HepG2 (cell line): ENCODE measurements around the gene NECTIN2. TPM values are rescaled to one million over a fixed set of nuclear protein-coding genes. Genes with fewer than 3 reads are reported as not detected.

Source experiments
- EZH2 ChIP-seq: conservative IDR thresholded peaks from 2 replicates; pipeline ENCODE4 v1.6.1; 2012; ENCODE audit warnings: mild to moderate bottlenecking, low read depth, low read length, moderate library complexity
- TBP ChIP-seq: sonication (generic); formaldehyde crosslinking; IDR thresholded peaks from 2 replicates; pipeline ENCODE4 v1.5.0; 2020; ENCODE audit warnings: missing genetic modification reagents
- ZFP36L2 ChIP-seq: sonication (generic); formaldehyde crosslinking; IDR thresholded peaks from 2 replicates; pipeline ENCODE4 v1.4.0; 2020; ENCODE audit warnings: missing genetic modification reagents
- ZNF253 ChIP-seq: sonication (generic); formaldehyde crosslinking; IDR thresholded peaks from 2 replicates; pipeline ENCODE4 v1.8.0; 2022; ENCODE audit warnings: mild to moderate bottlenecking, missing genetic modification reagents, borderline replicate concordance
- ZNF354B ChIP-seq: sonication (generic); formaldehyde crosslinking; IDR thresholded peaks from 2 replicates; pipeline ENCODE4 v1.8.0; 2022; ENCODE audit warnings: mild to moderate bottlenecking, missing genetic modification reagents
- ZNF879 ChIP-seq: sonication (generic); formaldehyde crosslinking; IDR thresholded peaks from 2 replicates; pipeline ENCODE4 v1.8.1; 2023; ENCODE audit warnings: missing genetic modification reagents
- polyA plus RNA-seq, 8 experiments: library from polyadenylated mRNA; depleted of rRNA in 3 of 8; stranded (reverse) in 7 of 8; unstranded in 1 of 8; fragments of >200 nt; fragmentation: Illumina TruSeq in 4 of 8; extraction: Trizol in 4 of 8; gene quantifications; 2 replicates each; pipeline versions ENCODE4 v1.2.1 to v1.2.3, GENCODE V29; 2011 to 2016; ENCODE audit warnings: low read depth in 4 of 8, missing spikeins in 1 of 8, mixed read lengths in 1 of 8; ENCODE audit not compliant: insufficient read depth in 1 of 8
- total RNA-seq, 5 experiments: library from RNA; depleted of rRNA; stranded (reverse); fragments of >200 nt; fragmentation: Illumina TruSeq; extraction: Trizol; gene quantifications; 2 replicates each; pipeline ENCODE4 v1.2.3, GENCODE V29; 2016; ENCODE audit warnings: low read depth in 1 of 5
- TF ChIP-seq, protein P1 (sequence below): IDR thresholded peaks from 2 replicates; pipeline ENCODE4 v1.6.1; 2016; ENCODE audit warnings: missing compliant biosample characterization, missing genetic modification reagents, borderline replicate concordance
- TF ChIP-seq, protein P2 (sequence below): IDR thresholded peaks from 2 replicates; pipeline ENCODE4 v1.6.1; 2016; ENCODE audit warnings: mild to moderate bottlenecking, missing biosample characterization, missing genetic modification reagents
- TF ChIP-seq, protein P3 (sequence below): sonication (generic); formaldehyde crosslinking; IDR thresholded peaks from 2 replicates; pipeline ENCODE4 v1.5.1; 2020; ENCODE audit warnings: missing genetic modification reagents, mild to moderate bottlenecking, borderline replicate concordance
- TF ChIP-seq, protein P4 (sequence below): sonication (generic); formaldehyde crosslinking; IDR thresholded peaks from 2 replicates; pipeline ENCODE4 v1.8.0; 2022; ENCODE audit warnings: missing genetic modification reagents, mild to moderate bottlenecking, moderate library complexity, borderline replicate concordance
- TF ChIP-seq, protein P5 (sequence below): sonication (generic); formaldehyde crosslinking; IDR thresholded peaks from 2 replicates; pipeline ENCODE4 v1.4.0; 2020; ENCODE audit warnings: mild to moderate bottlenecking, missing genetic modification reagents, borderline replicate concordance
- TF ChIP-seq, protein P6 (sequence below): sonication (generic); formaldehyde crosslinking; IDR thresholded peaks from 2 replicates; pipeline ENCODE4 v1.8.0; 2022; ENCODE audit warnings: mild to moderate bottlenecking, missing genetic modification reagents; ENCODE audit not compliant: insufficient replicate concordance
- TF ChIP-seq, protein P7 (sequence below): fragments of 450-650 bp; IDR thresholded peaks from 2 replicates; pipeline ENCODE4 v1.6.1; 2017

The NECTIN2 gene
- total and polyA plus RNA-seq, 2 of the 13 experiments (the other 11 are each of a cell fraction or from before 2014, with no cell fraction given) = 75.4 to 114 TPM

DNA sequence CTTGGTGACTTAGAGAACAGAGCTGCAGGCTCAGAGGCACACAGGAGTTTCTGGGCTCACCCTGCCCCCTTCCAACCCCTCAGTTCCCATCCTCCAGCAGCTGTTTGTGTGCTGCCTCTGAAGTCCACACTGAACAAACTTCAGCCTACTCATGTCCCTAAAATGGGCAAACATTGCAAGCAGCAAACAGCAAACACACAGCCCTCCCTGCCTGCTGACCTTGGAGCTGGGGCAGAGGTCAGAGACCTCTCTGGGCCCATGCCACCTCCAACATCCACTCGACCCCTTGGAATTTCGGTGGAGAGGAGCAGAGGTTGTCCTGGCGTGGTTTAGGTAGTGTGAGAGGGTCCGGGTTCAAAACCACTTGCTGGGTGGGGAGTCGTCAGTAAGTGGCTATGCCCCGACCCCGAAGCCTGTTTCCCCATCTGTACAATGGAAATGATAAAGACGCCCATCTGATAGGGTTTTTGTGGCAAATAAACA is 78.2 kb downstream of the NECTIN2 start (continued):
- TF ChIP-seq, protein P1, sequence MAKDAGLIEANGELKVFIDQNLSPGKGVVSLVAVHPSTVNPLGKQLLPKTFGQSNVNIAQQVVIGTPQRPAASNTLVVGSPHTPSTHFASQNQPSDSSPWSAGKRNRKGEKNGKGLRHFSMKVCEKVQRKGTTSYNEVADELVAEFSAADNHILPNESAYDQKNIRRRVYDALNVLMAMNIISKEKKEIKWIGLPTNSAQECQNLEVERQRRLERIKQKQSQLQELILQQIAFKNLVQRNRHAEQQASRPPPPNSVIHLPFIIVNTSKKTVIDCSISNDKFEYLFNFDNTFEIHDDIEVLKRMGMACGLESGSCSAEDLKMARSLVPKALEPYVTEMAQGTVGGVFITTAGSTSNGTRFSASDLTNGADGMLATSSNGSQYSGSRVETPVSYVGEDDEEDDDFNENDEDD (CRISPR knock-in tag) = peak; percentile 56; the same call in 1 of the 2 replicates
- TF ChIP-seq ZFP36L2 (CRISPR knock-in tag) = no peak
- TF ChIP-seq, protein P2, sequence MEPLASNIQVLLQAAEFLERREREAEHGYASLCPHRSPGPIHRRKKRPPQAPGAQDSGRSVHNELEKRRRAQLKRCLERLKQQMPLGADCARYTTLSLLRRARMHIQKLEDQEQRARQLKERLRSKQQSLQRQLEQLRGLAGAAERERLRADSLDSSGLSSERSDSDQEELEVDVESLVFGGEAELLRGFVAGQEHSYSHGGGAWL (CRISPR knock-in tag) = no peak; the same call in 1 of the 2 replicates
- TF ChIP-seq, protein P3, sequence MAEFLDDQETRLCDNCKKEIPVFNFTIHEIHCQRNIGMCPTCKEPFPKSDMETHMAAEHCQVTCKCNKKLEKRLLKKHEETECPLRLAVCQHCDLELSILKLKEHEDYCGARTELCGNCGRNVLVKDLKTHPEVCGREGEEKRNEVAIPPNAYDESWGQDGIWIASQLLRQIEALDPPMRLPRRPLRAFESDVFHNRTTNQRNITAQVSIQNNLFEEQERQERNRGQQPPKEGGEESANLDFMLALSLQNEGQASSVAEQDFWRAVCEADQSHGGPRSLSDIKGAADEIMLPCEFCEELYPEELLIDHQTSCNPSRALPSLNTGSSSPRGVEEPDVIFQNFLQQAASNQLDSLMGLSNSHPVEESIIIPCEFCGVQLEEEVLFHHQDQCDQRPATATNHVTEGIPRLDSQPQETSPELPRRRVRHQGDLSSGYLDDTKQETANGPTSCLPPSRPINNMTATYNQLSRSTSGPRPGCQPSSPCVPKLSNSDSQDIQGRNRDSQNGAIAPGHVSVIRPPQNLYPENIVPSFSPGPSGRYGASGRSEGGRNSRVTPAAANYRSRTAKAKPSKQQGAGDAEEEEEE (CRISPR knock-in tag) = no peak
- TF ChIP-seq ZNF253 (CRISPR knock-in tag) = no peak
- no peak for TF ChIP-seq ZNF879 (CRISPR knock-in tag)
- TF ChIP-seq TBP (CRISPR knock-in tag) = no peak
- TF ChIP-seq, protein P4, sequence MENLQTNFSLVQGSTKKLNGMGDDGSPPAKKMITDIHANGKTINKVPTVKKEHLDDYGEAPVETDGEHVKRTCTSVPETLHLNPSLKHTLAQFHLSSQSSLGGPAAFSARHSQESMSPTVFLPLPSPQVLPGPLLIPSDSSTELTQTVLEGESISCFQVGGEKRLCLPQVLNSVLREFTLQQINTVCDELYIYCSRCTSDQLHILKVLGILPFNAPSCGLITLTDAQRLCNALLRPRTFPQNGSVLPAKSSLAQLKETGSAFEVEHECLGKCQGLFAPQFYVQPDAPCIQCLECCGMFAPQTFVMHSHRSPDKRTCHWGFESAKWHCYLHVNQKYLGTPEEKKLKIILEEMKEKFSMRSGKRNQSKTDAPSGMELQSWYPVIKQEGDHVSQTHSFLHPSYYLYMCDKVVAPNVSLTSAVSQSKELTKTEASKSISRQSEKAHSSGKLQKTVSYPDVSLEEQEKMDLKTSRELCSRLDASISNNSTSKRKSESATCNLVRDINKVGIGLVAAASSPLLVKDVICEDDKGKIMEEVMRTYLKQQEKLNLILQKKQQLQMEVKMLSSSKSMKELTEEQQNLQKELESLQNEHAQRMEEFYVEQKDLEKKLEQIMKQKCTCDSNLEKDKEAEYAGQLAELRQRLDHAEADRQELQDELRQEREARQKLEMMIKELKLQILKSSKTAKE = peak; percentile 99
- TF ChIP-seq, protein P5, sequence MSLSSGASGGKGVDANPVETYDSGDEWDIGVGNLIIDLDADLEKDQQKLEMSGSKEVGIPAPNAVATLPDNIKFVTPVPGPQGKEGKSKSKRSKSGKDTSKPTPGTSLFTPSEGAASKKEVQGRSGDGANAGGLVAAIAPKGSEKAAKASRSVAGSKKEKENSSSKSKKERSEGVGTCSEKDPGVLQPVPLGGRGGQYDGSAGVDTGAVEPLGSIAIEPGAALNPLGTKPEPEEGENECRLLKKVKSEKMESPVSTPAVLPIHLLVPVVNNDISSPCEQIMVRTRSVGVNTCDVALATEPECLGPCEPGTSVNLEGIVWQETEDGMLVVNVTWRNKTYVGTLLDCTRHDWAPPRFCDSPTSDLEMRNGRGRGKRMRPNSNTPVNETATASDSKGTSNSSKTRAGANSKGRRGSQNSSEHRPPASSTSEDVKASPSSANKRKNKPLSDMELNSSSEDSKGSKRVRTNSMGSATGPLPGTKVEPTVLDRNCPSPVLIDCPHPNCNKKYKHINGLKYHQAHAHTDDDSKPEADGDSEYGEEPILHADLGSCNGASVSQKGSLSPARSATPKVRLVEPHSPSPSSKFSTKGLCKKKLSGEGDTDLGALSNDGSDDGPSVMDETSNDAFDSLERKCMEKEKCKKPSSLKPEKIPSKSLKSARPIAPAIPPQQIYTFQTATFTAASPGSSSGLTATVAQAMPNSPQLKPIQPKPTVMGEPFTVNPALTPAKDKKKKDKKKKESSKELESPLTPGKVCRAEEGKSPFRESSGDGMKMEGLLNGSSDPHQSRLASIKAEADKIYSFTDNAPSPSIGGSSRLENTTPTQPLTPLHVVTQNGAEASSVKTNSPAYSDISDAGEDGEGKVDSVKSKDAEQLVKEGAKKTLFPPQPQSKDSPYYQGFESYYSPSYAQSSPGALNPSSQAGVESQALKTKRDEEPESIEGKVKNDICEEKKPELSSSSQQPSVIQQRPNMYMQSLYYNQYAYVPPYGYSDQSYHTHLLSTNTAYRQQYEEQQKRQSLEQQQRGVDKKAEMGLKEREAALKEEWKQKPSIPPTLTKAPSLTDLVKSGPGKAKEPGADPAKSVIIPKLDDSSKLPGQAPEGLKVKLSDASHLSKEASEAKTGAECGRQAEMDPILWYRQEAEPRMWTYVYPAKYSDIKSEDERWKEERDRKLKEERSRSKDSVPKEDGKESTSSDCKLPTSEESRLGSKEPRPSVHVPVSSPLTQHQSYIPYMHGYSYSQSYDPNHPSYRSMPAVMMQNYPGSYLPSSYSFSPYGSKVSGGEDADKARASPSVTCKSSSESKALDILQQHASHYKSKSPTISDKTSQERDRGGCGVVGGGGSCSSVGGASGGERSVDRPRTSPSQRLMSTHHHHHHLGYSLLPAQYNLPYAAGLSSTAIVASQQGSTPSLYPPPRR = peak; percentile 97
- no peak for TF ChIP-seq ZNF354B (CRISPR knock-in tag)
- TF ChIP-seq EZH2 = no peak
- TF ChIP-seq, protein P6, sequence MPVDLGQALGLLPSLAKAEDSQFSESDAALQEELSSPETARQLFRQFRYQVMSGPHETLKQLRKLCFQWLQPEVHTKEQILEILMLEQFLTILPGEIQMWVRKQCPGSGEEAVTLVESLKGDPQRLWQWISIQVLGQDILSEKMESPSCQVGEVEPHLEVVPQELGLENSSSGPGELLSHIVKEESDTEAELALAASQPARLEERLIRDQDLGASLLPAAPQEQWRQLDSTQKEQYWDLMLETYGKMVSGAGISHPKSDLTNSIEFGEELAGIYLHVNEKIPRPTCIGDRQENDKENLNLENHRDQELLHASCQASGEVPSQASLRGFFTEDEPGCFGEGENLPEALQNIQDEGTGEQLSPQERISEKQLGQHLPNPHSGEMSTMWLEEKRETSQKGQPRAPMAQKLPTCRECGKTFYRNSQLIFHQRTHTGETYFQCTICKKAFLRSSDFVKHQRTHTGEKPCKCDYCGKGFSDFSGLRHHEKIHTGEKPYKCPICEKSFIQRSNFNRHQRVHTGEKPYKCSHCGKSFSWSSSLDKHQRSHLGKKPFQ (CRISPR knock-in tag) = no peak
- TF ChIP-seq, protein P7, sequence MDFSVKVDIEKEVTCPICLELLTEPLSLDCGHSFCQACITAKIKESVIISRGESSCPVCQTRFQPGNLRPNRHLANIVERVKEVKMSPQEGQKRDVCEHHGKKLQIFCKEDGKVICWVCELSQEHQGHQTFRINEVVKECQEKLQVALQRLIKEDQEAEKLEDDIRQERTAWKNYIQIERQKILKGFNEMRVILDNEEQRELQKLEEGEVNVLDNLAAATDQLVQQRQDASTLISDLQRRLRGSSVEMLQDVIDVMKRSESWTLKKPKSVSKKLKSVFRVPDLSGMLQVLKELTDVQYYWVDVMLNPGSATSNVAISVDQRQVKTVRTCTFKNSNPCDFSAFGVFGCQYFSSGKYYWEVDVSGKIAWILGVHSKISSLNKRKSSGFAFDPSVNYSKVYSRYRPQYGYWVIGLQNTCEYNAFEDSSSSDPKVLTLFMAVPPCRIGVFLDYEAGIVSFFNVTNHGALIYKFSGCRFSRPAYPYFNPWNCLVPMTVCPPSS = no peak
